Testis (tissue), 3 donors: ENCODE data around the gene HMG20B. TPM values are rescaled to one million over a fixed set of nuclear protein-coding genes. Genes with fewer than 3 reads are reported as not detected.
A peak's percentile ranks its signal among the peaks of the same experiment; 100 is the strongest.

ENCODE experiments used
- DNase-seq: peaks from one replicate; pipeline ENCODE4 v3.0.0-alpha.2; 2019
- H3K27ac ChIP-seq, 2 donors: fragments of 200-600 bp; sonication (generic); one replicate each; pipeline ENCODE4 v1.5.1; 2019
- H3K27me3 ChIP-seq: fragments of 200-600 bp; sonication (generic); one replicate; pipeline ENCODE4 v1.5.1; 2019
- H3K36me3 ChIP-seq: fragments of 200-600 bp; sonication (generic); one replicate; pipeline ENCODE4 v1.5.1; 2017; ENCODE audit warnings: low read depth; ENCODE audit errors: missing control alignments
- H3K4me1 ChIP-seq: fragments of 200-600 bp; sonication (generic); one replicate; pipeline ENCODE4 v1.5.1; 2019
- H3K4me3 ChIP-seq, 2 donors: fragments of 200-600 bp; sonication (generic); one replicate each; pipeline ENCODE4 v1.5.1; 2017 to 2019
- H3K9me3 ChIP-seq: fragments of 200-600 bp; sonication (generic); one replicate; pipeline ENCODE4 v1.5.1; 2017
- CTCF ChIP-seq, 3 experiments: fragments of 450-650 bp in 2 of 3; fragments of 200-600 bp in 1 of 3; sonication (generic) in 1 of 3; IDR thresholded peaks; one replicate each; pipeline ENCODE4 v1.5.1; 2016 to 2019; ENCODE audit warnings: antibody characterized with exemption in 3 of 3, mild to moderate bottlenecking in 2 of 3, moderate library complexity in 1 of 3
- POLR2A ChIP-seq: fragments of 450-650 bp; IDR thresholded peaks from one replicate; pipeline ENCODE4 v1.6.1; 2017; ENCODE audit warnings: antibody characterized with exemption, mild to moderate bottlenecking, moderate library complexity
- WGBS, 2 donors: methylation state at CpG; one replicate each; pipeline ENCODE4 v1.1.5; 2018; 5-methylcytosine and 5-hydroxymethylcytosine counted together
- intact Hi-C: fragments of 100-400 bp; cut with DNase I; formaldehyde crosslinking; loops from one replicate; pipeline ENCODE4 v1.15.1; 2023; ENCODE audit warnings: low total_unique reads
- polyA plus RNA-seq: library from polyadenylated mRNA; stranded (reverse); fragments of 350-450 nt; fragmentation: Illumina TruSeq; extraction: RNeasy Lipid Tissue Mini Kit (QIAGEN cat#74804); gene quantifications from one replicate; pipeline ENCODE4 v1.2.3, GENCODE V29; 2014; ENCODE audit warnings: low read depth, low replicate concordance; ENCODE audit not compliant: insufficient read depth
- total RNA-seq, 2 donors: library from RNA; depleted of rRNA; stranded (reverse); fragments of >200 nt; gene quantifications; one replicate each; pipeline ENCODE4 v1.2.3, GENCODE V29; 2016

The HMG20B gene
- total and polyA plus RNA-seq, 3 donors from 2014 or later = 66.2 to 129 (median 108) TPM

GRCh38 chr19:3590991-3591659 lies 18.4 kb downstream of the HMG20B start:
- H3K27me3 ChIP-seq = no peaks in the 10 kb centered on the region
- no peak for DNase-seq
- no peaks in the 10 kb centered on the region for H3K4me1 ChIP-seq
- H3K36me3 ChIP-seq = no peaks in the 10 kb centered on the region
- H3K4me3 ChIP-seq = no peak overlapping the region
- H3K9me3 ChIP-seq = no peaks in the 10 kb centered on the region
- TF ChIP-seq POLR2A = no peak
- TF ChIP-seq CTCF (IDR thresholded peaks at IDR 0.05) = no peak
- intact Hi-C loops = no loop called here
- WGBS, 2 donors = 53 to 94% methylated on average over 2 to 8 of the region's 8 CpGs
- no peak overlapping the region for H3K27ac ChIP-seq

- H3K36me3 ChIP-seq = no peaks in the 10 kb centered on the region
- no peak for TF ChIP-seq CTCF (IDR thresholded peaks at IDR 0.05)
- TF ChIP-seq POLR2A = no peak
- 73 to 79% methylated on average over 8 to 9 of the region's 9 CpGs for WGBS, 2 donors
- intact Hi-C loops = no loop called here
- no peak overlapping the region for H3K4me3 ChIP-seq
- no peaks in the 10 kb centered on the region for H3K27me3 ChIP-seq
- H3K27ac ChIP-seq = no peak overlapping the region
- no peaks in the 10 kb centered on the region for H3K9me3 ChIP-seq
- no peaks in the 10 kb centered on the region for H3K4me1 ChIP-seq
- peak; percentile 51 for DNase-seq
These were observed 19.3 kb downstream of the HMG20B start for GRCh38 chr19:3591876-3592613.

GRCh38 chr19:3593156-3593555 lies 20.4 kb downstream of the HMG20B start:
- intact Hi-C loops = no loop called here
- Histone ChIP-seq H3K36me3 (no peaks in the 10 kb centered on the region), H3K9me3 (no peaks in the 10 kb centered on the region), H3K4me3 (no peak overlapping the region), H3K27me3 (no peaks in the 10 kb centered on the region), H3K4me1 (no peaks in the 10 kb centered on the region), H3K27ac (no peak overlapping the region)
- TF ChIP-seq CTCF (IDR thresholded peaks at IDR 0.05) = no peak
- 48 to 59% methylated on average over 11 of the region's 11 CpGs for WGBS, 2 donors
- no peak for DNase-seq

DNA sequence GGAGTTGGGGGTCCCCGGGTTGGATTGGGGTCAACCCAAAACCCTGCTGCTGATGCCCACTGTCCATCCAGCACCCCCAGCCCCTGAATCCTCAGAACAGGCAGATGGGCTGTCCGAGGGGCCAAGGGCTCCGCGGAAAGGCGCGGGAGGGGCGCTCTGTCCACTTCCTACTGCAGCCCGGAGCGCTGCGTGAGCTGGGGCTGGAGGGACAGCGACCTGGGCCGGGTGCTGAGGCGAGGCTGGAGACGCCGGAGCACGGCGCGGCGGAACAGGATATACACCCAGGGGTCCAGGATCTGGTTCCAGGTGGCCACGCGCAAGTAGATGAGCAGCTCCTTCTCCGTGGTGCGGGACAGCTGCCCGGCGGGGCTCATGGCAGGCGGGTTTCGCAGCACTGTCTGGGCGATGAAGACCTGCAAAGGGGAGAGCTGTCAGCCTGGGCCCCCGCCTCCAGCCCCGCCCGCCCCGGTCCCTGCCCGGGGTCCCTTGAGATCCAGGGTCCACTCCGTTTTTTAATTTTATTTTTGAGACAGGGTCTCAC lies 22.8 kb downstream of the HMG20B start:
- Histone ChIP-seq H3K9me3 (no peaks in the 10 kb centered on the region), H3K27me3 (no peaks in the 10 kb centered on the region), H3K4me3 (no peak overlapping the region), H3K4me1 (no peaks in the 10 kb centered on the region), H3K36me3 (no peaks in the 10 kb centered on the region), H3K27ac (no peak overlapping the region)
- TF ChIP-seq POLR2A (no peak), CTCF (IDR thresholded peaks at IDR 0.05) (no peak)
- 69 to 83% methylated on average over 29 to 34 of the region's 34 CpGs for WGBS, 2 donors
- no peak for DNase-seq
- intact Hi-C loops = no loop called here
